Measurements from ENCODE around the gene FSD2.
"Not testable (repeated sequence)": the region's sequence is repeated elsewhere in the genome, so short reads cannot be mapped to it uniquely, and the experiment has no call there.

Gene FSD2

GRCh38 chr15:82766201-82766600, 39.7 kb downstream of the FSD2 start:
- 93% methylated on average over 7 of the region's 7 CpGs for WGBS (ENCODE audit: insufficient coverage)
- CTCF ChIA-PET = interaction anchor here (0.6 kb wide), 1 partner anchor 12 kb away, joined by 3 read pairs; no protein-coding TSS in a partner anchor
- H3K4me1 ChIP-seq (ENCODE audit: control extremely low read depth in 1 of 4, control insufficient read depth in 4 of 4, insufficient read depth in 4 of 4, low read length in 3 of 4); H3K9me3 ChIP-seq (ENCODE audit: control extremely low read depth in 1 of 5, control insufficient read depth in 4 of 5, insufficient read depth in 2 of 5, low read depth in 1 of 5, low read length in 4 of 5); DNase-seq; H3K4me3 ChIP-seq (ENCODE audit: control insufficient read depth in 1 of 7, extremely low read depth in 1 of 7, insufficient read depth in 4 of 7, low read depth in 2 of 7, low read length in 6 of 7); H3K27me3 ChIP-seq (replicated peaks in 2 of 5; ENCODE audit: control insufficient read depth in 4 of 5, insufficient read depth in 5 of 5, low read length in 4 of 5); POLR2A ChIA-PET; H3K27ac ChIP-seq (ENCODE audit: insufficient read depth in 1 of 2, low read depth in 1 of 2, low read length in 2 of 2, poor library complexity in 1 of 2, severe bottlenecking in 2 of 2): not testable (repeated sequence)
- H3K36me3 ChIP-seq (ENCODE audit: control insufficient read depth in 4 of 4, insufficient read depth in 4 of 4, low read length in 3 of 4) = peaks cover 3 to 18% (median 14%) of the 10 kb centered on the region in 4 experiments

- Histone ChIP-seq H3K36me3 (ENCODE audit: control insufficient read depth in 4 of 4, insufficient read depth in 4 of 4, low read length in 3 of 4) (peaks cover 9 to 24% (median 16%) of the 10 kb centered on the region in 4 experiments), H3K27me3 (replicated peaks in 2 of 5; ENCODE audit: control insufficient read depth in 4 of 5, insufficient read depth in 5 of 5, low read length in 4 of 5) (no peaks in the 10 kb centered on the region), H3K4me1 (ENCODE audit: control extremely low read depth in 1 of 4, control insufficient read depth in 4 of 4, insufficient read depth in 4 of 4, low read length in 3 of 4) (no peaks in the 10 kb centered on the region), H3K27ac (ENCODE audit: insufficient read depth in 1 of 2, low read depth in 1 of 2, low read length in 2 of 2, poor library complexity in 1 of 2, severe bottlenecking in 2 of 2) (no peak overlapping the region), H3K4me3 (ENCODE audit: control insufficient read depth in 1 of 7, extremely low read depth in 1 of 7, insufficient read depth in 4 of 7, low read depth in 2 of 7, low read length in 6 of 7) (no peak overlapping the region), H3K9me3 (ENCODE audit: control extremely low read depth in 1 of 5, control insufficient read depth in 4 of 5, insufficient read depth in 2 of 5, low read depth in 1 of 5, low read length in 4 of 5) (no peaks in the 10 kb centered on the region)
- ChIA-PET CTCF (interaction anchor here (0.9 to 1.1 kb wide), 2 partner anchors 9 to 235 kb away, joined by 3 to 4 read pairs; no protein-coding TSS in a partner anchor), POLR2A (no interaction called here)
- DNase-seq = no peak
- WGBS (ENCODE audit: insufficient coverage) = 98% methylated on average over 9 of the region's 9 CpGs
Observed at GRCh38 chr15:82764740-82765139, 41.1 kb downstream of the FSD2 start.

- H3K27ac ChIP-seq (ENCODE audit: insufficient read depth in 1 of 2, low read depth in 1 of 2, low read length in 2 of 2, poor library complexity in 1 of 2, severe bottlenecking in 2 of 2) = no peak overlapping the region
- no peak overlapping the region for H3K4me3 ChIP-seq (ENCODE audit: control insufficient read depth in 1 of 7, extremely low read depth in 1 of 7, insufficient read depth in 4 of 7, low read depth in 2 of 7, low read length in 6 of 7)
- ChIA-PET CTCF (interaction anchor here (1.1 kb wide), 1 partner anchor 236 kb away, joined by 4 read pairs; no protein-coding TSS in a partner anchor), POLR2A (no interaction called here)
- 73% methylated on average over 2 of the region's 4 CpGs for WGBS (ENCODE audit: insufficient coverage)
- no peaks in the 10 kb centered on the region for H3K27me3 ChIP-seq (replicated peaks in 2 of 5; ENCODE audit: control insufficient read depth in 4 of 5, insufficient read depth in 5 of 5, low read length in 4 of 5)
- H3K4me1 ChIP-seq (ENCODE audit: control extremely low read depth in 1 of 4, control insufficient read depth in 4 of 4, insufficient read depth in 4 of 4, low read length in 3 of 4) = no peaks in the 10 kb centered on the region
- DNase-seq = no peak
- no peaks in the 10 kb centered on the region for H3K9me3 ChIP-seq (ENCODE audit: control extremely low read depth in 1 of 5, control insufficient read depth in 4 of 5, insufficient read depth in 2 of 5, low read depth in 1 of 5, low read length in 4 of 5)
- H3K36me3 ChIP-seq (ENCODE audit: control insufficient read depth in 4 of 4, insufficient read depth in 4 of 4, low read length in 3 of 4) = peaks cover 9 to 26% (median 17%) of the 10 kb centered on the region in 4 experiments
Observed at GRCh38 chr15:82764117-82764490, 41.8 kb downstream of the FSD2 start.

- no peak for DNase-seq
- Histone ChIP-seq H3K36me3 (ENCODE audit: control insufficient read depth in 4 of 4, insufficient read depth in 4 of 4, low read length in 3 of 4) (peaks cover 9 to 31% (median 21%) of the 10 kb centered on the region in 4 experiments), H3K4me3 (ENCODE audit: control insufficient read depth in 1 of 7, extremely low read depth in 1 of 7, insufficient read depth in 4 of 7, low read depth in 2 of 7, low read length in 6 of 7) (no peak overlapping the region), H3K9me3 (ENCODE audit: control extremely low read depth in 1 of 5, control insufficient read depth in 4 of 5, insufficient read depth in 2 of 5, low read depth in 1 of 5, low read length in 4 of 5) (no peaks in the 10 kb centered on the region), H3K27ac (ENCODE audit: insufficient read depth in 1 of 2, low read depth in 1 of 2, low read length in 2 of 2, poor library complexity in 1 of 2, severe bottlenecking in 2 of 2) (no peak overlapping the region), H3K27me3 (replicated peaks in 2 of 5; ENCODE audit: control insufficient read depth in 4 of 5, insufficient read depth in 5 of 5, low read length in 4 of 5) (no peaks in the 10 kb centered on the region), H3K4me1 (ENCODE audit: control extremely low read depth in 1 of 4, control insufficient read depth in 4 of 4, insufficient read depth in 4 of 4, low read length in 3 of 4) (no peaks in the 10 kb centered on the region)
- WGBS (ENCODE audit: insufficient coverage) = 100% methylated on average over 4 of the region's 7 CpGs
- ChIA-PET CTCF (interaction anchor here (1.1 kb wide), 1 partner anchor 237 kb away, joined by 4 read pairs; no protein-coding TSS in a partner anchor), POLR2A (no interaction called here)
Observed at GRCh38 chr15:82763361-82764116, 42.3 kb downstream of the FSD2 start.

GRCh38 chr15:82751308-82751707, 54.6 kb downstream of the FSD2 start:
- Histone ChIP-seq H3K4me1 (ENCODE audit: control extremely low read depth in 1 of 4, control insufficient read depth in 4 of 4, insufficient read depth in 4 of 4, low read length in 3 of 4) (peaks cover 17 to 25% (median 19%) of the 10 kb centered on the region in 4 experiments), H3K27me3 (replicated peaks in 2 of 5; ENCODE audit: control insufficient read depth in 4 of 5, insufficient read depth in 5 of 5, low read length in 4 of 5) (no peaks in the 10 kb centered on the region), H3K9me3 (ENCODE audit: control extremely low read depth in 1 of 5, control insufficient read depth in 4 of 5, insufficient read depth in 2 of 5, low read depth in 1 of 5, low read length in 4 of 5) (no peaks in the 10 kb centered on the region), H3K4me3 (ENCODE audit: control insufficient read depth in 1 of 7, extremely low read depth in 1 of 7, insufficient read depth in 4 of 7, low read depth in 2 of 7, low read length in 6 of 7) (peak overlapping the region in 6 of 7 experiments; percentile 76 to 93 (median 89)), H3K27ac (ENCODE audit: insufficient read depth in 1 of 2, low read depth in 1 of 2, low read length in 2 of 2, poor library complexity in 1 of 2, severe bottlenecking in 2 of 2) (peak overlapping the region; percentile 67 to 84), H3K36me3 (ENCODE audit: control insufficient read depth in 4 of 4, insufficient read depth in 4 of 4, low read length in 3 of 4) (peaks cover 12 to 36% (median 22%) of the 10 kb centered on the region in 4 experiments)
- ChIA-PET CTCF (interaction anchor here (1.2 to 1.5 kb wide), 2 partner anchors 17 to 249 kb away, joined by 3 to 4 read pairs; no protein-coding TSS in a partner anchor), POLR2A (interaction anchor here (1.1 kb wide), 1 partner anchor 62 kb away, joined by 3 read pairs; no protein-coding TSS in a partner anchor)
- 100% methylated on average over 1 of the region's 4 CpGs for WGBS (ENCODE audit: insufficient coverage)
- peak in 2 of 3 donors; percentile 35 to 43 for DNase-seq

- peak in 2 of 3 donors; percentile 36 to 58 for DNase-seq
- H3K9me3 ChIP-seq (ENCODE audit: control extremely low read depth in 1 of 5, control insufficient read depth in 4 of 5, insufficient read depth in 2 of 5, low read depth in 1 of 5, low read length in 4 of 5) = no peaks in the 10 kb centered on the region
- 3% methylated on average over 7 of the region's 8 CpGs for WGBS (ENCODE audit: insufficient coverage)
- peak overlapping the region; percentile 59 to 93 (median 89) for H3K4me3 ChIP-seq (ENCODE audit: control insufficient read depth in 1 of 7, extremely low read depth in 1 of 7, insufficient read depth in 4 of 7, low read depth in 2 of 7, low read length in 6 of 7)
- POLR2A ChIA-PET = interaction anchor here (1.0 to 1.1 kb wide), 2 partner anchors 63 to 211 kb away, joined by 3 to 4 read pairs; partner anchors contain the start of gene RPS17
- peaks cover 17 to 25% (median 19%) of the 10 kb centered on the region in 4 experiments for H3K4me1 ChIP-seq (ENCODE audit: control extremely low read depth in 1 of 4, control insufficient read depth in 4 of 4, insufficient read depth in 4 of 4, low read length in 3 of 4)
- CTCF ChIA-PET = interaction anchor here (1.3 to 1.5 kb wide), 4 partner anchors 10 to 235 kb away, joined by 3 to 5 read pairs (median 4); partner anchors contain the start of gene RAMAC
- peak overlapping the region; percentile 67 to 84 for H3K27ac ChIP-seq (ENCODE audit: insufficient read depth in 1 of 2, low read depth in 1 of 2, low read length in 2 of 2, poor library complexity in 1 of 2, severe bottlenecking in 2 of 2)
- no peaks in the 10 kb centered on the region for H3K27me3 ChIP-seq (replicated peaks in 2 of 5; ENCODE audit: control insufficient read depth in 4 of 5, insufficient read depth in 5 of 5, low read length in 4 of 5)
- H3K36me3 ChIP-seq (ENCODE audit: control insufficient read depth in 4 of 4, insufficient read depth in 4 of 4, low read length in 3 of 4) = peaks cover 9 to 31% (median 18%) of the 10 kb centered on the region in 4 experiments
Observed at GRCh38 chr15:82750831-82751180, 55.1 kb downstream of the FSD2 start.

All from common myeloid progenitor, CD34-positive (primary cell).